IPS-NIHi7 (cell line): ENCODE measurements around the gene PRKAA2.
"Not testable (repeated sequence)": the region's sequence is repeated elsewhere in the genome, so short reads cannot be mapped to it uniquely, and the experiment has no call there.

Experiments used
- DNase-seq: peaks from one replicate; pipeline ENCODE4 v3.0.0; 2012; ENCODE audit warnings: mixed read lengths; ENCODE audit errors: extremely low spot score

PRKAA2 gene

DNA sequence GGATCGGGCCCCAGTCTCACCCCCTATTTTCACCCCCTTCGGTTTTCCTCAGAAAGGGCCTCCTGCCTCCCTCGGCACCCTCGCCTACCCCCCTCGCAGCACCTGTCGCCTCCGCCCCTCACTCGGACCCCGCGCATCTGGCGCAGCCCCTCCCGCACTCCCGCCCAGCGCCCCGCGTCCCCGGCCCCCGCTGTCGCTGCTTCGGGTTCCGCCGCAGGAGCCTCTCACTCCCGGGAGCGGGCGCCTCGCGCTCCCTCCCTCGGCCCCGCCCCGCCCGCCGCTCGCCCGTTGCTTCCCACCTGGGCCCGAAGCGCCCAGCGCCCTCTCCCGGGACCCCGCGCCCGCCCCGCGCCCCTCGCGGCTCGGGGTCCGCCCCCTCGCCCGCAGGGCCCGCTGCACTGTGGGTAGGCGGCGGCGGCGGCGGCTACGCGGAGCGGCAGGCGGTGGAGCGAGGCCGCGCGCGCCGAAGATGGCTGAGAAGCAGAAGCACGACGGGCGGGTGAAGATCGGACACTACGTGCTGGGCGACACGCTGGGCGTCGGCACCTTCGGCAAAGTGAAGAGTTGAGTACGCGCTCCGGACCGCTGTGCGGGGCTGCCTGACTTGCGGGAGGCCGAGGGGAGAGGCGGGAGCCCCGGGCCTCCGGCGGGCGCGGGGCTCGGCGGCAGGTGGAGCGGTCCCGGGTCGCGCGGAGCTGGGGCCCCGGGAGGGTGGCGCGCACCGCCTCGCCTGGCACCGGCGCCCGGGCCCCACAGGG is at the start of gene PRKAA2:
PRKAA2 (plus strand) TSS at position 396 of the 758 bp plus-strand sequence; CDS start at position 470, 74 bp downstream.
- DNase-seq = peak; percentile 66

DNA sequence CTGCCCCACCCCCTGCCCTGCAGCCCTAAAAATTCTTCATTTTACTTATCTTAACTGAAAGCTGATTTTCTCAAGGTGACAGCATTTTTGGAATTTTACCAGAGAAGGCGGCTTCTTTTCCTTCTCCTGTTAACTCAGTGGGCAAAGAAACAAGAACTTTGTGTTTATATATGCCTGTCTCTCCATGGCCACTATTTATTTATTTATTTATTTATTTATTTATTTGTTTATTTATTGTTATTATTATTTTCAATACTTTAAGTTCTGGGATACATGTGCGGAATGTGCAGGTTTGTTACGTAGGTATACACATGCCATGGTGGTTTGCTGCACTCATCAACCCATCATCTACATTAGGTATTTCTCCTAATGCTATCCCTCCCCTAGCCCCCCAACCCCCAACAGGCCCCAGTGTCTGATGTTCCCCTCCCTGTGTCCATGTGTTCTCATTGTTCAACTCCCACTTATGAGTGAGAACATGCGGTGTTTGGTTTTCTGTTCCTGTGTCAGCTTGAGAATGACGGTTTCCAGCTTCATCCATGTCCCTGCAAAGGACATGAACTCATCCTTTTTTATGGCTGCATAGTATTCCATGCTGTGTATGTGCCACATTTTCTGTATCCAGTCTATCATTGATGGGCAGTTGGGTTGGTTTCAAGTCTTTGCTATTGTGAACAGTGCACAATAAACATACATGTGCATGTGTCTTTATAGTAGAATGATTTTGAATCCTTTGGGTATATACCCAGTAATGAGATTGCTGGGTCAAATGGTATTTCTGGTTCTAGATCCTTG is 49.5 kb upstream of the PRKAA2 start:
- DNase-seq = not testable (repeated sequence)

DNA sequence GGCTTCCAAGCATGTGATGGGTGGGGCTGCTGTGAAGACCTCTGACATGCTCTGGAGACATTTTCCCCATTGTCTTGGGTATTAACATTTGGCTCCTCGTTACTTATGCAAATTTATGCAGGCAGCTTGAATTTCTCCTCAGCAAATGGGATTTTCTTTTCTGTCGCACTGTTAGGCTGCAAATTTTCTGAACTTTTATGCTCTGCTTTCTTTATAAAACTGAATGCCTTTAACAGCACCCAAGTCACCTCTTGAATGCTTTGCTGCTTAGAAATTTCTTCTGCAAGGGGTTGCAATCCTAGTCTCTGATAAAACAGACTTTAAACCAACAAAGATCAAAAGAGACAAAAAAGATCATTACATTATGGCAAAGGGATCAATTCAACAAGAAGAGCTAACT is 35.0 kb upstream of the PRKAA2 start:
- not testable (repeated sequence) for DNase-seq

GRCh38 chr1:56610770-56611169 is 34.3 kb upstream of the PRKAA2 start:
- DNase-seq = not testable (repeated sequence)

GRCh38 chr1:56617141-56617540 is 28.0 kb upstream of the PRKAA2 start:
- no peak for DNase-seq

DNA sequence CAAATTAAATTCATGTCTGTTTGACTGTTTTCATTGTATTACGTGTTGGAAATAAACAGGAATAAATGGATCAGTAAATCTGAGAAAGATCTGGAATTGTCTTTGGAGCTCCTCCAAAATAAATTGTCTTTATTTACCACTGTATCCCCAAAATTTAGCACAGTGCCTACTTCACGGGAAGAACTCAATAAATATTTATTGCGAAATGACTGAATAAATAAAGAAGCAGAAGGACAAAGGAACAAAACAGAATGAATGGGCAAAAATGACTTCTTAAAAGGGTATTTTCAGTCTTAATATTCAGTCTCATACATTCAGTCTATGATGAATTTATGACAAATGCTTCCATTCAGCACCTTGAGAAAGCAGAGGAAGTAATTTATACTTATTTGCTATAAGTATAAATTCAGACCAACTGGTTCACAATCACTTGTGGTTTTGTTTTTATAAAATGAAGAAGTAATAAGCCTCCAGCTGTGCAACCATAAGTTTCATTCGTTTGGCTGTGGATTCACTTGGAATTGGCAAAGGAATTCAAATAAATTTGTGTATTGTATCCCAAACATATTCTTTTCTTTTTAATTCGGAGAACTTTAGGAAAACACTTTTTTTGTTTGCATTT is 19.2 kb upstream of the PRKAA2 start:
- DNase-seq = no peak

DNA sequence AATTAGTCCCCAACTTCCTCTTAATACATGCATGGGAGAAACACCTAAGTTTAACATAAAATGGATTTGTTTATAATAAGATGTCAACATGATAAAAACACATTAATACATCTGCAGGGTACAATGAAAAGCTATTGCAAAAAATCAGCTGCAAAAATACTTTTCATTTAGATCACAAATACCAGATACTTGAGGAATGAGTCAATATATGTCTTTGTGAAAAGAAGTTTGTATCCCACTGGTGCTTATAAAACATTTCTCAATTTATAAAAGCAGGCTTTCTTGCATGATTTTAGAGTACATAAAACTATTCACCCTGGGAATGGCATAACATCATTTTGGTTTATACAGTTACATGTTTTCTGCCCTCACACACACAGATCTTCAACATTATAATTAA is 18.6 kb upstream of the PRKAA2 start:
- DNase-seq = no peak

DNA sequence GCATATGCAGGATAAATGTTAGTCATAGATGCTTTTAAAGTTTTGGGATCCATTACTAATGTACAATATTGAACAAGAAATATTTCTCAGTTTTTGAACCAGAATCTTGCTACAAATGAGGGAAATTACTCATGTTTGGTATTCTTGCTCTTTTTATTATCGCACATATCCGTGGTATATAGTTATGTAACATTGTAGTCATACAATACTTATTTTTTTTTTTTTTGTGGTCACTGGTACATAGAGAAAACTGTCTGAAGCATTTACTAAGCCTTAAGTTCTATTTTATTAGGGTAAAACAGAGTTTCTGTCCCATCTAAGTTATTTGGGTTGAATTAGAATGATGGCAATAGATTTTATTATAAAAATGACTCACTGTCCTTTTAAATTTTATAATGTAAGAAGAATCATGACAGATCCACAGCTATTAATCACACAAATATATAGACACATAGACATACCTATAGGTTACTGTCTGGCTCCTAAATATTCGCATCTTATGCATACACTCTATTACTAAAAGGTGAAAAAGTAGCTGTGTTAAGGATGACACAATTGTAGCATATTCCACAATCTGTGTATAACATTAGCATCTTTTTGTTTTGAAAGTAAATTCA is 18.0 kb upstream of the PRKAA2 start:
- no peak for DNase-seq

DNA sequence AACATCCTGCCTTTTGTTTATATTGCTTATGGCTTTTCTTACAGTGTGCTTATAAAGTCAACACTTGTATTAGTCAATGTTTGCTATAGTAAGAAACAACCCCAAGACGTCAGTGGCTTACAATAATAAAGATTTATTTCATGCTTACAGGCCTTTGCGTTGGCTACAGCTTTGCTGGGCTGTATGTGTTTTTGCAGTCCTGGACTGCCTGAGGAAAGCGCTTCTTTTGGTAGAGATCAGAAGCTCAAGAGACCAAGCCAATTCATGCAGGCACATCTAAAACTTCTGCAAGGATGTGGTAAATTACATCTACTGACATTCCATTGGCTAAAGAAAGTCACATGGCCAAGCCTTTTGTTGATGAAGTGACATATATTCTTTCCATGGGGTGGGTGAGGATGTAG is 17.5 kb upstream of the PRKAA2 start:
- no peak for DNase-seq

- no peak for DNase-seq
Observed at GRCh38 chr1:56630786-56631185, 14.3 kb upstream of the PRKAA2 start.

DNA sequence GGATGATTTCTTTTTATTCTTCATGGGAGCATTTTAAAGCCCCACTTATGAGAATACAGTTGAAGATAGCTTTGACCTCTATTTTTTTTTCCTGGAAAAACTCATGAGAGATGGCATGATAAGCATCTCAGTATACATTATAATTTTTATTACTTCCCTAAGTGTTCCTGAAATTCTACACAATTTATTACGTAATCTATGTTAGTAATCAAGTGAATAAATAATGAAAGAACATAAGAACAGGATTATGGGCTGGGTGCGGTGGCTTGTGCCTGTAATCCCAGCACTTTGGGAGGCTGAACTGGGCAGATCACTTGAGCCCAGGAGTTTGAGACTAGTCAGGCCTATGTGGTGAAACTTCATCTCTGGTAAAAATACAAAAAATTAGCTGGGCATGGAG is 13.2 kb upstream of the PRKAA2 start:
- DNase-seq = no peak

- no peak for DNase-seq
Observed at GRCh38 chr1:56634981-56635380, 10.1 kb upstream of the PRKAA2 start.

GRCh38 chr1:56638248-56638647 is 6.9 kb upstream of the PRKAA2 start:
- DNase-seq = no peak

DNA sequence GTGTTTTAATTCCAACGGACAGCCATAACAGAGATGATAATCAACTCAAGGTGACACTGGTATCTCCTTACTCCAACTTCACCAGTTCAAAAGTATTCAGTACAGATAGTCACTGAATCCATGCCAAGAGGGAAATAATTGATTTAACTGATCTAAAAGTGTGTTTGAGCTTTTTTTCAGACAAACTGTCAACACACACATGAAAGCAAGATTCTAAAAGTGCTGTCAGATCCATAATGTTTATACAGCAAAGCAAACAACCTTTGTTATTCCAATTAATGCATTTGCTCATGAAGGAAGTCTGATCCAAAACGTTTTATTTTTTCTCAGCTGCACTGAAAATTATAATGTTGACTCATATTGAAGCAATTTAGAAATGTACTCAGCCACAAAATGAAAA is 5.9 kb upstream of the PRKAA2 start:
- DNase-seq = no peak

GRCh38 chr1:56643661-56644060 is 1.5 kb upstream of the PRKAA2 start:
- no peak for DNase-seq

GRCh38 chr1:56644064-56644918 is 823 bp upstream of the PRKAA2 start:
- peak; percentile 32 for DNase-seq

- peak; percentile 11 for DNase-seq
Observed at GRCh38 chr1:56645677-56646305, 677 bp downstream of the PRKAA2 start.

DNA sequence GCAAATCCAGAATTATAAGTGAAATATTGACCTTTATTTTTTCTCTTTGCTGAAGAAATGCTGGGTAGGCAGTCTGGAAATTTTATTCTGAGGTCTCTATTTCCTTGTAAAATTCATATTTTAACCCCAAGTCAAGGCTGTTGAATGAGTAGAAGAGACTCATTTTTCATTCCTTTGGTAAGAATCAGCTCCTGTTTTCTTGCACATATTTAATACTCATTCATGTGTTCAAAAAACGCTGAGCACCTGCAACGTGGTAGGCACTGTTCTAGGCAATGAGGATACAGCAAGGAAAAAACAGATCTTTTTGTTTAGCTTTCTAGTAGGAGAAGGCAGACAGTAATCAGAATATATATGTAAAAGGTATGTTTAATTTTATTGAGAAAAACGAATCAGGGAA is 1.5 kb downstream of the PRKAA2 start:
- DNase-seq = no peak

- DNase-seq = no peak
Observed at GRCh38 chr1:56647106-56647505, 2.0 kb downstream of the PRKAA2 start.

GRCh38 chr1:56648546-56648945 is 3.4 kb downstream of the PRKAA2 start:
- DNase-seq = no peak
